HCT116 (cell line): ENCODE data around the gene ANO9. TPM values are rescaled to one million over a fixed set of nuclear protein-coding genes. Genes with fewer than 3 reads are reported as not detected.
"Not testable (repeated sequence)": the region's sequence is repeated elsewhere in the genome, so short reads cannot be mapped to it uniquely, and the experiment has no call there.

Source experiments
- ATAC-seq: fragments of 200-7000 bp; cut with Tn5 transposase; 2 replicates; pipeline ENCODE4 v1.9.1; 2020; ENCODE audit warnings: mild to moderate bottlenecking, moderate library complexity
- BruUV-seq: library from RNA; stranded (reverse); fragments of 400-500 nt; replicated peaks from 2 replicates; lab custom pipeline; 2021; lab: Mats Ljungman, UMichigan
- CTCF ChIA-PET: fragments of 300-600 bp; sonication (Branson Sonifier 250); formaldehyde crosslinking; loops from one replicate; lab custom pipeline; 2021; ENCODE audit warnings: antibody characterized with exemption; lab: Charles Lee
- POLR2A ChIA-PET: fragments of 300-600, 350-600 bp; sonication (Branson Sonifier 250); formaldehyde crosslinking; loops from one replicate; lab custom pipeline; 2021; ENCODE audit warnings: antibody characterized with exemption; lab: Charles Lee
- RAD21 ChIA-PET, 2 experiments: fragments of 300-600 bp; sonication (Branson Sonifier 250); formaldehyde crosslinking; loops; one replicate each; lab custom pipeline; 2023; ENCODE audit warnings: low total read pairs in 2 of 2; ENCODE audit not compliant: uncharacterized antibody in 2 of 2, unreplicated experiment in 2 of 2, low non-redundant PET in 1 of 2; lab: Charles Lee
- DNase-seq: peaks from one replicate; pipeline ENCODE4 v3.0.0-alpha.2; 2010; ENCODE audit warnings: low read depth, low spot score
- H2AFZ ChIP-seq: fragments of 200-600 bp; shearing (Covaris generic), sonication (generic); 2 replicates; pipeline ENCODE4 v1.6.1; 2017; ENCODE audit warnings: low read depth, mixed run types, mixed read lengths, antibody characterized with exemption, low read length; ENCODE audit not compliant: poor library complexity, severe bottlenecking
- H3K27ac ChIP-seq: 2 replicates; pipeline ENCODE4 v1.5.1; 2012; ENCODE audit warnings: low read depth, low read length
- H3K27me3 ChIP-seq: fragments of 200-600 bp; sonication (generic); 2 replicates; pipeline ENCODE4 v1.6.1; 2016; ENCODE audit warnings: mixed run types, low read length, mixed read lengths; ENCODE audit not compliant: insufficient read depth
- H3K36me3 ChIP-seq, 2 experiments: fragments of 200-500 bp in 1 of 2; fragments of 200-600 bp in 1 of 2; sonication (Bioruptor generic) in 1 of 2; sonication (generic) in 1 of 2; 2 replicates each; pipeline versions ENCODE4 v1.5.1 to v1.6.1; 2014 to 2016; ENCODE audit warnings: low read length in 2 of 2, inconsistent platforms in 1 of 2, mixed read lengths in 1 of 2, mixed run types in 1 of 2; ENCODE audit not compliant: insufficient read depth in 2 of 2, control insufficient read depth in 1 of 2
- H3K4me1 ChIP-seq, 2 experiments: fragments of 200-600 bp in 1 of 2; sonication (generic) in 1 of 2; 2 replicates each; pipeline versions ENCODE4 v1.5.1 to v1.6.1; 2012 to 2017; ENCODE audit warnings: low read length in 2 of 2, inconsistent platforms in 1 of 2, mild to moderate bottlenecking in 1 of 2, mixed read lengths in 1 of 2, mixed run types in 1 of 2, moderate library complexity in 1 of 2; ENCODE audit not compliant: insufficient read depth in 2 of 2, control insufficient read depth in 1 of 2
- H3K4me2 ChIP-seq: fragments of 200-600 bp; sonication (generic); 2 replicates; pipeline ENCODE4 v1.6.1; 2017; ENCODE audit warnings: mixed run types, low read length, mixed read lengths
- H3K4me3 ChIP-seq, 2 experiments: fragments of 200-600 bp in 1 of 2; sonication (generic) in 1 of 2; replicated peaks in 1 of 2; 2 replicates each; pipeline ENCODE4 v1.5.1; 2011 to 2016; ENCODE audit warnings: low read length in 2 of 2, control low read depth in 1 of 2, low read depth in 1 of 2, mild to moderate bottlenecking in 1 of 2, mixed read lengths in 1 of 2, mixed run types in 1 of 2
- H3K79me2 ChIP-seq: fragments of 200-600 bp; sonication (generic); 2 replicates; pipeline ENCODE4 v1.6.1; 2017; ENCODE audit warnings: mild to moderate bottlenecking, mixed run types, low read length, moderate library complexity, mixed read lengths; ENCODE audit not compliant: insufficient read depth
- H3K9ac ChIP-seq: fragments of 200-600 bp; sonication (generic); 2 replicates; pipeline ENCODE4 v1.6.1; 2016; ENCODE audit warnings: low read length, mixed read lengths
- H3K9me2 ChIP-seq: fragments of 200-600 bp; sonication (generic), shearing (Covaris generic); 2 replicates; pipeline ENCODE4 v1.6.1; 2017; ENCODE audit warnings: mixed run types, mild to moderate bottlenecking, moderate library complexity; ENCODE audit not compliant: insufficient read depth
- H3K9me3 ChIP-seq, 2 experiments: fragments of 200-500 bp in 1 of 2; fragments of 200-600 bp in 1 of 2; sonication (Bioruptor generic) in 1 of 2; sonication (generic) in 1 of 2; 2 replicates each; pipeline ENCODE4 v1.6.1; 2014 to 2017; ENCODE audit warnings: low read length in 2 of 2, mixed read lengths in 2 of 2, inconsistent platforms in 1 of 2, low read depth in 1 of 2, mild to moderate bottlenecking in 1 of 2, mixed run types in 1 of 2, moderate library complexity in 1 of 2; ENCODE audit not compliant: control insufficient read depth in 1 of 2, insufficient read depth in 1 of 2
- H4K20me1 ChIP-seq: fragments of 200-600 bp; sonication (generic), shearing (Covaris generic); 2 replicates; pipeline ENCODE4 v1.6.1; 2017; ENCODE audit warnings: mixed run types, mild to moderate bottlenecking, moderate library complexity; ENCODE audit not compliant: insufficient read depth
- EZH2phosphoT487 ChIP-seq: fragments of 200-600 bp; IDR thresholded peaks from 2 replicates; pipeline ENCODE4 v1.6.1; 2018; ENCODE audit warnings: antibody characterized with exemption, borderline replicate concordance
- FOSL1 ChIP-seq: IDR thresholded peaks from 2 replicates; pipeline ENCODE4 v1.6.1; 2012; ENCODE audit warnings: low read depth
- JUND ChIP-seq: IDR thresholded peaks from 2 replicates; pipeline ENCODE4 v1.6.1; 2012
- POLR2A ChIP-seq: IDR thresholded peaks from 2 replicates; pipeline ENCODE4 v1.7.0; 2011; ENCODE audit warnings: borderline replicate concordance; ENCODE audit not compliant: insufficient read depth, insufficient read length; ENCODE audit errors: extremely low read depth
- SP1 ChIP-seq: IDR thresholded peaks from 2 replicates; pipeline ENCODE4 v1.6.1; 2012; ENCODE audit warnings: low read depth
- YY1 ChIP-seq: IDR thresholded peaks from 2 replicates; pipeline ENCODE4 v1.6.1; 2011; ENCODE audit warnings: low read length, low read depth, moderate library complexity, mild to moderate bottlenecking; ENCODE audit not compliant: insufficient replicate concordance; ENCODE audit errors: extremely low read depth
- ZFX ChIP-seq: fragments of 450-650 bp; IDR thresholded peaks from 2 replicates; pipeline ENCODE4 v1.6.1; 2017
- intact Hi-C: fragments of 100-400 bp; cut with micrococcal nuclease; formaldehyde crosslinking; loops from 2 replicates; pipeline ENCODE4 v1.10.0; 2022
- total RNA-seq: library from RNA; stranded (reverse); gene quantifications from one replicate; pipeline ENCODE4 v1.2.1, GENCODE V29; 2021; ENCODE audit not compliant: unreplicated experiment

Gene ANO9
- total RNA-seq, 1 experiment from 2014 or later, result 70.3 TPM

DNA sequence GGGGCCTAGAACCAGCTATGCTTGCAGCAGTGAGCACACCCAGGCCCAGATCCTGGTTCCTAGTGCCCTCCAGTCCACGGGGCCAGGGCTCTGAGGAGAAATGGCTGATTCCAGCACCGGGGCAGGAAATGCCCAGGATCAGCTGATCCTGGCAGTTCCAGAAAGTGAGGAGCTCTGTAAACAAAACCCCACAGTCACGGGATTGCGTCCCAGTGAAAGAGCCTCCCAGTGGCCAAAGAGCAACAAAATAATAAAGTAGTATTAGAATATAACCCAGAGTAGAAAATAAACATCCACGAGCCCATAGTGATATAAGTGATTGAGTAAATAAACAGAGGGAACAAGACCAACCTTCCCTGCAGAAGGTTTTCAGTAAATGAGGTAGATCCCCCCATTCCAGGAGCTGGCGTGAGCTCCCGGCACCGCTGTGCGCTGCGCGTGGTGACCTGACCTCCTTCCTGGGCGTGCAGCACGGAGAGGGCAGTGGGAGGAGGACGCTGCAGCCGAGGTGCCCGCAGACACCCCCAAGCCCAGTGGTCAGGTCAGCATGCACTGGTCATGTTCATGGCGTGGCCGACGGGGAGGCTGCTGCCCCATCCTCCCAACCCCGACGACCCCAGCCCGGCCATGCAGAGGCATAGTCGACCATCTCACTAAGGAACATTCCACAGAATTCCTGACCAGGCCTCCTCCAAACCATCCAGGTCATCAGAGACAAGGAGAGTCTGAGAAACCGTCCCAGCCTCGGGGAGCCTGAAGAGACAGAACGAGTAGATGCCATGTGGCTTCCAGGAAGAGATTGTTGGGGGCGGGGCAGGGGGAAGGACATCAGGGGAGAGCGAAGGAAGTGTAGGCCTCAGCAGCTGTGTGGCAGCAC is 28.1 kb upstream of the ANO9 start:
- H3K4me1 ChIP-seq, result no peaks in the 10 kb centered on the region
- no peak overlapping the region for H2AFZ ChIP-seq
- H3K9me2 ChIP-seq, result no peaks in the 10 kb centered on the region
- H3K4me2 ChIP-seq, result no peak overlapping the region
- no TSS peak for BruUV-seq
- DNase-seq (no peak), ATAC-seq (no peak)
- no peaks in the 10 kb centered on the region for H3K9me3 ChIP-seq
- no peak overlapping the region for H3K9ac ChIP-seq
- peaks cover 35% of the 10 kb centered on the region; the same call in 1 of the 2 replicates for H3K79me2 ChIP-seq
- POLR2A ChIA-PET, result no interaction called here
- TF ChIP-seq EZH2phosphoT487 (no peak), ZFX (no peak), YY1 (no peak), FOSL1 (no peak), SP1 (no peak), JUND (no peak), POLR2A (no peak)
- TF ChIP-seq, all 23 proteins: peak for 0
- no peaks in the 10 kb centered on the region for H3K27me3 ChIP-seq
- RAD21 ChIA-PET, result no interaction called here
- peaks cover 0 to 3% of the 10 kb centered on the region in 2 experiments; a peak in 2 of 4 replicates for H3K36me3 ChIP-seq
- no peaks in the 10 kb centered on the region for H4K20me1 ChIP-seq
- CTCF ChIA-PET, result interaction anchor here (0.7 kb wide), 1 partner anchor 226 kb away, joined by 3 read pairs; the partner anchor contains the start of gene TMEM80
- intact Hi-C loops, result no loop called here
- no peak overlapping the region for H3K4me3 ChIP-seq
- H3K27ac ChIP-seq, result no peak overlapping the region

DNA sequence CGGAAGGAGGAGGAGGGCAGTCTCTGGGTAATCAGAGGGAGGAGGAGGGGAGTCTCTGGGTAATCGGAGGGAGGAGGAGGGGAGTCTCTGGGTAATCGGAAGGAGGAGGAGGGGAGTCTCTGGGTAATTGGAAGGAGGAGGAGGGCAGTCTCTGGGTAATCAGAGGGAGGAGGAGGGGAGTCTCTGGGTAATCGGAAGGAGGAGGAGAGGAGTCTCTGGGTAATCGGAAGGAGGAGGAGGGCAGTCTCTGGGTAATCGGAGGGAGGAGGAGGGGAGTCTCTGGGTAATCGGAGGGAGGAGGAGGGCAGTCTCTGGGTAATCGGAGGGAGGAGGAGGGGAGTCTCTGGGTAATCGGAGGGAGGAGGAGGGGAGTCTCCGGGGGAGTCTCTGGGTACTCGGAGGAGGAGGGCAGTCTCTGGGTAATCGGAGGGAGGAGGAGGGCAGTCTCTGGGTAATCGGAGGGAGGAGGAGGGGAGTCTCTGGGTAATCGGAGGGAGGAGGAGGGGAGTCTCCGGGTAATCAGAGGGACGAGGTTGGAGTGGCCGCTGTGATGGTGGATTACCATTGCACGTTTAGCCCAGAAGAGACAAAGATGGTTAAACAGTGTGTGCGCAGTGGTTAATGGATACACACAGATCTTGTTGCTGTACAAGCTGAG is 27.3 kb upstream of the ANO9 start:
- H3K9ac ChIP-seq, H3K9me3 ChIP-seq, H3K4me3 ChIP-seq, H3K4me2 ChIP-seq, CTCF ChIA-PET, H3K36me3 ChIP-seq, ATAC-seq, H4K20me1 ChIP-seq, RAD21 ChIA-PET, H3K4me1 ChIP-seq, H3K27ac ChIP-seq, H2AFZ ChIP-seq, H3K9me2 ChIP-seq, DNase-seq, intact Hi-C loops, H3K27me3 ChIP-seq, POLR2A ChIA-PET, BruUV-seq: not testable (repeated sequence)
- peaks cover 31% of the 10 kb centered on the region; the same call in 1 of the 2 replicates for H3K79me2 ChIP-seq
